ENCODE data around the gene OSBPL10.

GRCh38 chr3:31882431-31882830, 98.6 kb downstream of the OSBPL10 start:
- TF ChIP-seq CTCF (IDR thresholded peaks at IDR 0.05) (no peak), POLR2A (IDR thresholded peaks at IDR 0.05) (no peak)
